Neural cell (in vitro differentiated cells): ENCODE results near the gene SPRYD7. TPM values are rescaled to one million over a fixed set of nuclear protein-coding genes. Genes with fewer than 3 reads are reported as not detected.

Source experiments
- H2AFZ ChIP-seq: fragments of 200-600, 300-800 bp; sonication (generic), shearing (Covaris generic); 2 replicates; pipeline ENCODE4 v1.6.0; 2014; ENCODE audit warnings: low read depth, mild to moderate bottlenecking, antibody characterized with exemption, low read length, moderate library complexity
- H3F3A ChIP-seq: fragments of 200-600 bp; shearing (Covaris generic); 2 replicates; pipeline ENCODE4 v1.6.1; 2016; ENCODE audit warnings: mild to moderate bottlenecking, moderate library complexity, mixed read lengths, antibody characterized with exemption, low read length; ENCODE audit not compliant: insufficient read depth, poor library complexity, severe bottlenecking
- H3K27ac ChIP-seq: fragments of 200-600, 300-800 bp; sonication (generic), shearing (Covaris generic); 2 replicates; pipeline ENCODE4 v1.5.1; 2014; ENCODE audit warnings: mild to moderate bottlenecking, low read length, moderate library complexity
- H3K27me3 ChIP-seq: fragments of 300-800, 200-600 bp; sonication (generic), shearing (Covaris generic); 2 replicates; pipeline ENCODE4 v1.6.0; 2014; ENCODE audit warnings: mild to moderate bottlenecking, low read depth, low read length, moderate library complexity; ENCODE audit not compliant: insufficient read depth
- H3K36me3 ChIP-seq: fragments of 300-800, 200-600 bp; sonication (generic), shearing (Covaris generic); 2 replicates; pipeline ENCODE4 v1.5.1; 2014; ENCODE audit warnings: mild to moderate bottlenecking, antibody characterized with exemption, low read length, moderate library complexity; ENCODE audit not compliant: insufficient read depth
- H3K4me2 ChIP-seq: fragments of 300-800, 200-600 bp; sonication (generic), shearing (Covaris generic); 2 replicates; pipeline ENCODE4 v1.6.0; 2014; ENCODE audit warnings: mild to moderate bottlenecking, low read length
- H3K4me3 ChIP-seq: fragments of 300-800, 200-600 bp; sonication (generic), shearing (Covaris generic); 2 replicates; pipeline ENCODE4 v1.5.1; 2014; ENCODE audit warnings: mild to moderate bottlenecking, low read length, moderate library complexity
- H3K79me2 ChIP-seq: fragments of 200-600 bp; shearing (Covaris generic); replicated peaks from 2 replicates; pipeline ENCODE4 v1.6.0; 2014; ENCODE audit warnings: mild to moderate bottlenecking, low read length, moderate library complexity; ENCODE audit not compliant: insufficient read depth
- H3K9ac ChIP-seq: fragments of 300-800, 200-600 bp; sonication (generic), shearing (Covaris generic); 2 replicates; pipeline ENCODE4 v1.6.1; 2016; ENCODE audit warnings: mild to moderate bottlenecking, low read length, mixed read lengths
- H3K9me2 ChIP-seq: fragments of 200-600 bp; shearing (Covaris generic); 2 replicates; pipeline ENCODE4 v1.6.1; 2016; ENCODE audit warnings: mild to moderate bottlenecking, low read length, mixed read lengths; ENCODE audit not compliant: insufficient read depth
- H3K9me3 ChIP-seq: fragments of 200-600, 300-800 bp; sonication (generic), shearing (Covaris generic); 2 replicates; pipeline ENCODE4 v1.6.1; 2016; ENCODE audit warnings: mild to moderate bottlenecking, mixed run types, low read length, moderate library complexity, mixed read lengths
- H4K20me1 ChIP-seq: fragments of 200-600 bp; shearing (Covaris generic); 2 replicates; pipeline ENCODE4 v1.6.1; 2016; ENCODE audit warnings: mild to moderate bottlenecking, mixed run types; ENCODE audit not compliant: insufficient read depth
- EP300 ChIP-seq: fragments of 450-650 bp; conservative IDR thresholded peaks from 2 replicates; pipeline ENCODE4 v1.6.1; 2014; ENCODE audit warnings: antibody characterized with exemption, mild to moderate bottlenecking, moderate library complexity; ENCODE audit not compliant: poor library complexity, severe bottlenecking
- EZH2 ChIP-seq: fragments of 200-600, 300-800 bp; shearing (Covaris generic), sonication (generic); IDR thresholded peaks from 2 replicates; pipeline ENCODE4 v1.6.1; 2014; ENCODE audit warnings: antibody characterized with exemption, low read length, borderline replicate concordance, mild to moderate bottlenecking; ENCODE audit not compliant: insufficient read depth, poor library complexity, severe bottlenecking
- MXI1 ChIP-seq: fragments of 450-650 bp; conservative IDR thresholded peaks from 2 replicates; pipeline ENCODE4 v1.6.1; 2014; ENCODE audit warnings: antibody characterized with exemption, mild to moderate bottlenecking; ENCODE audit not compliant: poor library complexity, severe bottlenecking
- POLR2AphosphoS5 ChIP-seq: IDR thresholded peaks from 2 replicates; pipeline ENCODE4 v1.6.1; 2012
- RAD21 ChIP-seq: fragments of 450-650 bp; conservative IDR thresholded peaks from 2 replicates; pipeline ENCODE4 v1.6.1; 2014; ENCODE audit warnings: antibody characterized with exemption, mild to moderate bottlenecking, moderate library complexity
- REST ChIP-seq: IDR thresholded peaks from 2 replicates; pipeline ENCODE4 v1.6.1; 2012; ENCODE audit warnings: borderline replicate concordance
- SMC3 ChIP-seq: fragments of 450-650 bp; conservative IDR thresholded peaks from 2 replicates; pipeline ENCODE4 v1.6.1; 2014; ENCODE audit warnings: antibody characterized with exemption, mild to moderate bottlenecking, moderate library complexity; ENCODE audit not compliant: poor library complexity
- TAF1 ChIP-seq: IDR thresholded peaks from 2 replicates; pipeline ENCODE4 v1.6.1; 2012; ENCODE audit warnings: low read depth
- polyA plus RNA-seq: library from polyadenylated mRNA; depleted of rRNA; stranded (reverse); fragments of >200 nt; gene quantifications from 2 replicates; pipeline ENCODE4 v1.2.3, GENCODE V29; 2014
- TF ChIP-seq, protein P1 (sequence below): fragments of 450-650 bp; IDR thresholded peaks from 2 replicates; pipeline ENCODE4 v1.5.1; 2014; ENCODE audit warnings: antibody characterized with exemption, mild to moderate bottlenecking, moderate library complexity; ENCODE audit not compliant: poor library complexity, severe bottlenecking

The SPRYD7 gene
- polyA plus RNA-seq, 1 donor from 2014 or later: 15.4 TPM

DNA sequence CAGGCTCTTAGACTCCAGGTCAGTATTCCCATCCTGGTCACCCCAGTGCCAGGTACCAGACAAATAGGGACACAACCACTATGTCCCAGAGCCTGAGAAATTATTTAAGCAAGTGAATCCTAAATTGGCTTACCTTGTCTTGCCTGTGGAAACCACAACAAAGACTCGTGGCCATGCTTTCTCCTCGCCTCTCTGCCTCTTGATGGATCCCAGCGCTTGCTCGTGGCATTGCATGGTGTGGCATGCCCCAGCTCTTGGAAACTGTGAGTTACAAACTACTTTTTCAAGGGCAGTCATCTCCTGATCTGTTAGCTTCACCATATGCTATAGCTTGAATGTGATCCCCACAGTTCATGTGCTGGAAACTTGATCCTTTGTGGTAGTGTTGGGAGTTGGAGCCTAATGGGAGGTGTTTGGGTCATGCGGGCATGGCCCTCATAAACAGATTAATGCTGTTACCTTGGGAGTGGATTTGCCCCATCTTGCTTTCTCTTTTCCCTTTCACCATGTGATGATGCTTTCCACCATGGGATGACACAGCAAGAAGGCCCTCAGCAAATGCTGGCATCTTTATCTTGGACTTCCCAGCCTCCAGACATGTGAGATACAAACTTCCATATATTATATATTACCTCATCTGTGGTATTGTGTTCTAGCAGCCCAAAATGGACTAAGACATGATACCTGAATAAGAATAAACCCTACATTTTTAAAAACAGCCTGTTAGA lies 31.2 kb downstream of the SPRYD7 start:
- no peak for TF ChIP-seq RAD21
- no peak for TF ChIP-seq EZH2
- TF ChIP-seq POLR2AphosphoS5: no peak
- TF ChIP-seq TAF1: no peak
- no peak for TF ChIP-seq EP300
- TF ChIP-seq, protein P1, sequence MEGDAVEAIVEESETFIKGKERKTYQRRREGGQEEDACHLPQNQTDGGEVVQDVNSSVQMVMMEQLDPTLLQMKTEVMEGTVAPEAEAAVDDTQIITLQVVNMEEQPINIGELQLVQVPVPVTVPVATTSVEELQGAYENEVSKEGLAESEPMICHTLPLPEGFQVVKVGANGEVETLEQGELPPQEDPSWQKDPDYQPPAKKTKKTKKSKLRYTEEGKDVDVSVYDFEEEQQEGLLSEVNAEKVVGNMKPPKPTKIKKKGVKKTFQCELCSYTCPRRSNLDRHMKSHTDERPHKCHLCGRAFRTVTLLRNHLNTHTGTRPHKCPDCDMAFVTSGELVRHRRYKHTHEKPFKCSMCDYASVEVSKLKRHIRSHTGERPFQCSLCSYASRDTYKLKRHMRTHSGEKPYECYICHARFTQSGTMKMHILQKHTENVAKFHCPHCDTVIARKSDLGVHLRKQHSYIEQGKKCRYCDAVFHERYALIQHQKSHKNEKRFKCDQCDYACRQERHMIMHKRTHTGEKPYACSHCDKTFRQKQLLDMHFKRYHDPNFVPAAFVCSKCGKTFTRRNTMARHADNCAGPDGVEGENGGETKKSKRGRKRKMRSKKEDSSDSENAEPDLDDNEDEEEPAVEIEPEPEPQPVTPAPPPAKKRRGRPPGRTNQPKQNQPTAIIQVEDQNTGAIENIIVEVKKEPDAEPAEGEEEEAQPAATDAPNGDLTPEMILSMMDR: no peak
- no peak for TF ChIP-seq MXI1
- no peak for TF ChIP-seq SMC3
- no peak for TF ChIP-seq REST
- no peaks in the 10 kb centered on the region for H4K20me1 ChIP-seq
- no peak overlapping the region for H3K4me2 ChIP-seq

DNA sequence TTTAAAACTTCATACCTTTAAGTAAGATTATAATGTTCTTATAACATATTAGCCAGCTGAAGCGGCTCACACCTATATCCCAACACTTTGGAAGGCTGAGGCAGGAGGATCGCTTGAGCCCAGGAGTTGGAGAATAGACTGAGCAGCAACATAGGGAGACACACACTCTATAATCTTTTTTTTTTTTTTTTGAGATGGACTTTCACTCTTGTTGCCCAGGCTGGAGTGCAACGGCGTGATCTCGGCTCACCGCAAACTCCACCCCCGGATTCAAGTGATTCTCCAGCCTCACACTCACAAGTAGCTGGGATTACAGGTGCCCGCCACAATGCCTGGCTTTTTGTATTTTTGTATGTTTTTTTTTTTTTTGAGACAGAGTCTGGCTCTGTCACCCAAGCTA lies 37.3 kb downstream of the SPRYD7 start:
- no peaks in the 10 kb centered on the region for H3K36me3 ChIP-seq
- H3K4me3 ChIP-seq: no peak overlapping the region
- H3K79me2 ChIP-seq: no peaks in the 10 kb centered on the region
- H2AFZ ChIP-seq: no peak overlapping the region
- H3K9me3 ChIP-seq: no peaks in the 10 kb centered on the region
- no peaks in the 10 kb centered on the region for H4K20me1 ChIP-seq
- H3K9ac ChIP-seq: no peak overlapping the region
- TF ChIP-seq POLR2AphosphoS5 (no peak), SMC3 (no peak), RAD21 (no peak), TAF1 (no peak), MXI1 (no peak), REST (no peak), EP300 (no peak), EZH2 (no peak)
- TF ChIP-seq, protein P1: no peak
- H3F3A ChIP-seq: no peaks in the 10 kb centered on the region
- no peak overlapping the region for H3K27ac ChIP-seq
- H3K27me3 ChIP-seq: no peaks in the 10 kb centered on the region
- H3K4me2 ChIP-seq: no peak overlapping the region
- H3K9me2 ChIP-seq: no peaks in the 10 kb centered on the region

More for the DNA sequence above, 31.2 kb downstream of the SPRYD7 start:
- Histone ChIP-seq H3K27me3 (no peaks in the 10 kb centered on the region), H3K27ac (no peak overlapping the region), H2AFZ (no peak overlapping the region), H3K9me2 (no peaks in the 10 kb centered on the region), H3K79me2 (no peaks in the 10 kb centered on the region), H3K4me3 (no peak overlapping the region), H3K36me3 (no peaks in the 10 kb centered on the region), H3K9ac (no peak overlapping the region), H3K9me3 (no peaks in the 10 kb centered on the region), H3F3A (no peaks in the 10 kb centered on the region)
